Kidney epithelial cell (primary cell): Measurements from ENCODE around the gene GEMIN8. TPM values are rescaled to one million over a fixed set of nuclear protein-coding genes. Genes with fewer than 3 reads are reported as not detected.

Experiments
- DNase-seq: peaks from one replicate; pipeline ENCODE4 v3.0.0-alpha.2; 2010; ENCODE audit warnings: low read depth
- H3K27me3 ChIP-seq: 2 replicates; pipeline ENCODE4 v1.6.0; 2011; ENCODE audit warnings: low read length; ENCODE audit not compliant: control insufficient read depth, insufficient read depth
- H3K36me3 ChIP-seq: 2 replicates; pipeline ENCODE4 v1.5.1; 2011; ENCODE audit warnings: low read length; ENCODE audit not compliant: control insufficient read depth, insufficient read depth
- H3K4me3 ChIP-seq: 2 replicates; pipeline ENCODE4 v1.5.1; 2011; ENCODE audit warnings: low read depth, mild to moderate bottlenecking, control low read depth, low read length
- total RNA-seq: library from RNA; depleted of rRNA; stranded (reverse); fragments of >200 nt; gene quantifications from 2 replicates; pipeline ENCODE4 v1.2.3, GENCODE V29; 2015
- TF ChIP-seq, protein P1 (sequence below): IDR thresholded peaks from 2 replicates; pipeline ENCODE4 v1.5.1; 2011; ENCODE audit warnings: mild to moderate bottlenecking, moderate library complexity, low read length, control low read depth, inconsistent platforms; ENCODE audit not compliant: insufficient read depth, poor library complexity, severe bottlenecking

GEMIN8 gene
- total RNA-seq, 1 donor from 2014 or later: 19.1 TPM

- DNase-seq: no peak
- H3K36me3 ChIP-seq: no peaks in the 10 kb centered on the region
- H3K4me3 ChIP-seq: no peak overlapping the region
- TF ChIP-seq, protein P1, sequence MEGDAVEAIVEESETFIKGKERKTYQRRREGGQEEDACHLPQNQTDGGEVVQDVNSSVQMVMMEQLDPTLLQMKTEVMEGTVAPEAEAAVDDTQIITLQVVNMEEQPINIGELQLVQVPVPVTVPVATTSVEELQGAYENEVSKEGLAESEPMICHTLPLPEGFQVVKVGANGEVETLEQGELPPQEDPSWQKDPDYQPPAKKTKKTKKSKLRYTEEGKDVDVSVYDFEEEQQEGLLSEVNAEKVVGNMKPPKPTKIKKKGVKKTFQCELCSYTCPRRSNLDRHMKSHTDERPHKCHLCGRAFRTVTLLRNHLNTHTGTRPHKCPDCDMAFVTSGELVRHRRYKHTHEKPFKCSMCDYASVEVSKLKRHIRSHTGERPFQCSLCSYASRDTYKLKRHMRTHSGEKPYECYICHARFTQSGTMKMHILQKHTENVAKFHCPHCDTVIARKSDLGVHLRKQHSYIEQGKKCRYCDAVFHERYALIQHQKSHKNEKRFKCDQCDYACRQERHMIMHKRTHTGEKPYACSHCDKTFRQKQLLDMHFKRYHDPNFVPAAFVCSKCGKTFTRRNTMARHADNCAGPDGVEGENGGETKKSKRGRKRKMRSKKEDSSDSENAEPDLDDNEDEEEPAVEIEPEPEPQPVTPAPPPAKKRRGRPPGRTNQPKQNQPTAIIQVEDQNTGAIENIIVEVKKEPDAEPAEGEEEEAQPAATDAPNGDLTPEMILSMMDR: no peak
- no peaks in the 10 kb centered on the region for H3K27me3 ChIP-seq
These were observed 14.4 kb downstream of the GEMIN8 start for GRCh38 chrX:14015294-14015693.

- no peak for DNase-seq
- no peaks in the 10 kb centered on the region for H3K27me3 ChIP-seq
- TF ChIP-seq, protein P1: no peak
- H3K4me3 ChIP-seq: no peak overlapping the region
- no peaks in the 10 kb centered on the region for H3K36me3 ChIP-seq
These were observed 15.2 kb downstream of the GEMIN8 start for GRCh38 chrX:14014526-14014925.

DNA sequence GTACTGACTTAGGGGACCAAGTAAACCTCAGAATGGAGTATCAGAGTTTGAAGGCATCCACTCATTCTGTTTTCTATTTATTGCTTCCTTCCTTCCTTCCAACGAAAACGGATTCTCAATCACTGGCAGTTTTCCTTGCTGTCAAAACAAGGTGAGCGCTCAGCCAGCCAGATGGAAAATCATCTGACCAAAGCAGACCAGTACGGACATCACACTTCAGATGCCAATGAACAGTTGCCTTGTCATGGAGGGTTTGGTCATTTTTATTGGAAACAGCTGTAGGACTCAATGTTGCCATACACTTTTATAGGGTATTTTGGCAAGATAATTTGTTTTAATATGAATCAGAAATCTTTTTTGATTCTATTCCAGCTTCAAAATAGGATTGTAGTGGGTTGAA lies 16.6 kb downstream of the GEMIN8 start:
- DNase-seq: no peak
- H3K27me3 ChIP-seq: no peaks in the 10 kb centered on the region
- H3K36me3 ChIP-seq: no peaks in the 10 kb centered on the region
- TF ChIP-seq, protein P1: no peak
- no peak overlapping the region for H3K4me3 ChIP-seq

DNA sequence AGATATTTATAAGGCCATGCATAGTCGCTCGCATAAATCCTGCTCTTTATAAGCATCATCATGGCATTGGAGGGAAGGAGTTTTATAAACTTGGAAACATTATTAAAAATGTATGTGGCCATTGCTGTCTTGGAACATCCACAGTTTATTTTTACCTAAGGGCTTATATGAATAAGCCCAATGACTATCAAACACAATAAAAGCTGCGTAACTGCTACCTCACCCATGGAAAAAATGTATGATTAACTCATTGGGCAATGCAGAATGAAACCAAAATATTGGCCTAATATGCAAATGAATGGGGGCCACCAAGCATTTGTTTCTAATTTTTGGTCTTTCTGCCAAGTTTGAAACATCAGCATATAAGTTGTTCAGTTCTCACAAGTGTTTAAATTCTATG lies 19.1 kb downstream of the GEMIN8 start:
- no peaks in the 10 kb centered on the region for H3K36me3 ChIP-seq
- H3K4me3 ChIP-seq: no peak overlapping the region
- DNase-seq: no peak
- TF ChIP-seq, protein P1: no peak
- no peaks in the 10 kb centered on the region for H3K27me3 ChIP-seq

GRCh38 chrX:14006540-14006939 lies 23.2 kb downstream of the GEMIN8 start:
- H3K36me3 ChIP-seq: no peaks in the 10 kb centered on the region
- no peaks in the 10 kb centered on the region for H3K27me3 ChIP-seq
- DNase-seq: no peak
- TF ChIP-seq, protein P1: no peak
- no peak overlapping the region for H3K4me3 ChIP-seq

GRCh38 chrX:14003876-14004425 lies 25.7 kb downstream of the GEMIN8 start:
- Histone ChIP-seq H3K36me3 (no peaks in the 10 kb centered on the region), H3K27me3 (no peaks in the 10 kb centered on the region), H3K4me3 (no peak overlapping the region)
- TF ChIP-seq, protein P1: no peak
- DNase-seq: no peak
